ENCODE results near the gene NGDN. TPM values are rescaled to one million over a fixed set of nuclear protein-coding genes. Genes with fewer than 3 reads are reported as not detected.

The NGDN gene
- total RNA-seq, 1 experiment from 2014 or later = 42.0 TPM

DNA sequence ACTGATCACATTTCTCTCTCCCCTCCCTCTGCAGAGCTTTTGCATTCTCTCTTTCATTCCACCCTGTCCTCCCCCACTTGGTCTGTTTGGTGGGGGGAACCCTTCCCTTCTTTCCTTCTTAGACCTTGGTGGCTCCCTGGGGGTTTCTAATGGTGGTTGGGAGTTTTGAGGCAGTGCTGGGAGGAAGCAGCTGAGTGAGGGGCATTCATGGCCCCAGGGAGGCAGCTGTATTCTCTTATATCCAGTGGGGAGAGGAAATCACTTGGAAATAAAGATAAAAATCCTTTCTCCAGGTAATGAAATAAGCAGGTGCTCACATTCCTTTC, 13.3 kb downstream of the NGDN start:
- BruUV-seq (replicated peaks) = no TSS peak
- ATAC-seq = no peak
- POLR2A ChIA-PET = no interaction called here

GRCh38 chr14:23483236-23483854, 13.8 kb downstream of the NGDN start:
- Histone ChIP-seq H3K27ac (ENCODE audit: low read depth, low read length) (no peak overlapping the region), H4K20me1 (ENCODE audit: insufficient read depth) (no peaks in the 10 kb centered on the region), H3K4me1 (ENCODE audit: control insufficient read depth in 1 of 2, insufficient read depth in 2 of 2, low read length in 2 of 2) (no peaks in the 10 kb centered on the region), H2AFZ (ENCODE audit: low read depth, low read length, poor library complexity, severe bottlenecking) (no peak overlapping the region), H3K9me2 (ENCODE audit: insufficient read depth) (no peaks in the 10 kb centered on the region), H3K4me3 (replicated peaks in 1 of 2; ENCODE audit: low read depth in 1 of 2, low read length in 2 of 2) (no peak overlapping the region), H3K9me3 (ENCODE audit: control insufficient read depth in 1 of 2, insufficient read depth in 1 of 2, low read depth in 1 of 2, low read length in 2 of 2) (no peaks in the 10 kb centered on the region), H3K27me3 (ENCODE audit: insufficient read depth, low read length) (no peaks in the 10 kb centered on the region), H3K4me2 (ENCODE audit: low read length) (no peak overlapping the region), H3K36me3 (ENCODE audit: control insufficient read depth in 1 of 2, insufficient read depth in 2 of 2, low read length in 2 of 2) (peaks cover 8 to 15% of the 10 kb centered on the region in 2 experiments; a peak in 3 of 4 replicates), H3K79me2 (ENCODE audit: insufficient read depth, low read length) (0 out of 2 replicates have a peak, but pooled peaks cover 2% of the 10 kb centered on the region), H3K9ac (ENCODE audit: low read length) (no peak overlapping the region)
- ATAC-seq (peak; percentile 93), DNase-seq (ENCODE audit: low read depth, low spot score) (no peak)
- intact Hi-C loops (cut with micrococcal nuclease) = no loop called here
- RAD21 ChIA-PET (ENCODE audit: low non-redundant PET in 1 of 2, low total read pairs in 2 of 2, uncharacterized antibody in 2 of 2, unreplicated experiment in 2 of 2) = no interaction called here
- CTCF ChIA-PET = no interaction called here
- BruUV-seq (replicated peaks) = no TSS peak
- POLR2A ChIA-PET = no interaction called here
- TF ChIP-seq RAD21 (IDR thresholded peaks at IDR 0.05; ENCODE audit: low read depth) (peak; percentile 47), ZNF274 (IDR thresholded peaks at IDR 0.05; ENCODE audit: low read depth, low read length) (no peak), ELF1 (IDR thresholded peaks at IDR 0.05; ENCODE audit: borderline replicate concordance, low read depth) (no peak), JUND (IDR thresholded peaks at IDR 0.05) (no peak), POLR2AphosphoS5 (IDR thresholded peaks at IDR 0.05; ENCODE audit: low read depth, low read length) (no peak), ATF3 (IDR thresholded peaks at IDR 0.05) (no peak), ZFX (IDR thresholded peaks at IDR 0.05) (no peak), CEBPB (IDR thresholded peaks at IDR 0.05; ENCODE audit: low read depth) (no peak), SP1 (IDR thresholded peaks at IDR 0.05; ENCODE audit: low read depth) (no peak), YY1 (IDR thresholded peaks at IDR 0.05; ENCODE audit: extremely low read depth, insufficient replicate concordance, low read depth, low read length) (no peak), EZH2 (IDR thresholded peaks at IDR 0.05) (no peak), TCF7L2 (IDR thresholded peaks at IDR 0.05; ENCODE audit: borderline replicate concordance, extremely low read depth, insufficient read depth, insufficient read length) (no peak)
- TF ChIP-seq, protein P1, sequence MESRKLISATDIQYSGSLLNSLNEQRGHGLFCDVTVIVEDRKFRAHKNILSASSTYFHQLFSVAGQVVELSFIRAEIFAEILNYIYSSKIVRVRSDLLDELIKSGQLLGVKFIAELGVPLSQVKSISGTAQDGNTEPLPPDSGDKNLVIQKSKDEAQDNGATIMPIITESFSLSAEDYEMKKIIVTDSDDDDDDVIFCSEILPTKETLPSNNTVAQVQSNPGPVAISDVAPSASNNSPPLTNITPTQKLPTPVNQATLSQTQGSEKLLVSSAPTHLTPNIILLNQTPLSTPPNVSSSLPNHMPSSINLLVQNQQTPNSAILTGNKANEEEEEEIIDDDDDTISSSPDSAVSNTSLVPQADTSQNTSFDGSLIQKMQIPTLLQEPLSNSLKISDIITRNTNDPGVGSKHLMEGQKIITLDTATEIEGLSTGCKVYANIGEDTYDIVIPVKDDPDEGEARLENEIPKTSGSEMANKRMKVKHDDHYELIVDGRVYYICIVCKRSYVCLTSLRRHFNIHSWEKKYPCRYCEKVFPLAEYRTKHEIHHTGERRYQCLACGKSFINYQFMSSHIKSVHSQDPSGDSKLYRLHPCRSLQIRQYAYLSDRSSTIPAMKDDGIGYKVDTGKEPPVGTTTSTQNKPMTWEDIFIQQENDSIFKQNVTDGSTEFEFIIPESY (IDR thresholded peaks at IDR 0.05; ENCODE audit: extremely low read depth, insufficient replicate concordance, low read length) = no peak
- TF ChIP-seq, protein P2, sequence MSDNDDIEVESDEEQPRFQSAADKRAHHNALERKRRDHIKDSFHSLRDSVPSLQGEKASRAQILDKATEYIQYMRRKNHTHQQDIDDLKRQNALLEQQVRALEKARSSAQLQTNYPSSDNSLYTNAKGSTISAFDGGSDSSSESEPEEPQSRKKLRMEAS (IDR thresholded peaks at IDR 0.05) = no peak

More for the DNA sequence above, 13.3 kb downstream of the NGDN start:
- CTCF ChIA-PET = no interaction called here
- no peak overlapping the region for H3K4me2 ChIP-seq (ENCODE audit: low read length)
- no peaks in the 10 kb centered on the region for H3K4me1 ChIP-seq (ENCODE audit: control insufficient read depth in 1 of 2, insufficient read depth in 2 of 2, low read length in 2 of 2)
- 0 out of 2 replicates have a peak, but pooled peaks cover 2% of the 10 kb centered on the region for H3K79me2 ChIP-seq (ENCODE audit: insufficient read depth, low read length)
- H3K9me2 ChIP-seq (ENCODE audit: insufficient read depth) = no peaks in the 10 kb centered on the region
- H3K27ac ChIP-seq (ENCODE audit: low read depth, low read length) = no peak overlapping the region
- DNase-seq (ENCODE audit: low read depth, low spot score) = no peak
- H3K36me3 ChIP-seq (ENCODE audit: control insufficient read depth in 1 of 2, insufficient read depth in 2 of 2, low read length in 2 of 2) = peaks cover 5 to 19% of the 10 kb centered on the region in 2 experiments; a peak in 3 of 4 replicates
- RAD21 ChIA-PET (ENCODE audit: low non-redundant PET in 1 of 2, low total read pairs in 2 of 2, uncharacterized antibody in 2 of 2, unreplicated experiment in 2 of 2) = no interaction called here
- no peaks in the 10 kb centered on the region for H3K9me3 ChIP-seq (ENCODE audit: control insufficient read depth in 1 of 2, insufficient read depth in 1 of 2, low read depth in 1 of 2, low read length in 2 of 2)
- no peak overlapping the region for H2AFZ ChIP-seq (ENCODE audit: low read depth, low read length, poor library complexity, severe bottlenecking)
- no peaks in the 10 kb centered on the region for H3K27me3 ChIP-seq (ENCODE audit: insufficient read depth, low read length)
- H3K9ac ChIP-seq (ENCODE audit: low read length) = no peak overlapping the region
- H4K20me1 ChIP-seq (ENCODE audit: insufficient read depth) = no peaks in the 10 kb centered on the region
- intact Hi-C loops (cut with micrococcal nuclease) = no loop called here
- no peak overlapping the region for H3K4me3 ChIP-seq (replicated peaks in 1 of 2; ENCODE audit: low read depth in 1 of 2, low read length in 2 of 2)
- TF ChIP-seq EZH2phosphoT487 (IDR thresholded peaks at IDR 0.05; ENCODE audit: borderline replicate concordance) (no peak), ZNF274 (IDR thresholded peaks at IDR 0.05; ENCODE audit: low read depth, low read length) (no peak), CBX3 (IDR thresholded peaks at IDR 0.05; ENCODE audit: low read depth) (no peak), SP1 (IDR thresholded peaks at IDR 0.05; ENCODE audit: low read depth) (no peak), CEBPB (IDR thresholded peaks at IDR 0.05; ENCODE audit: low read depth) (no peak), YY1 (IDR thresholded peaks at IDR 0.05; ENCODE audit: extremely low read depth, insufficient replicate concordance, low read depth, low read length) (no peak)
- TF ChIP-seq, protein P2 (IDR thresholded peaks at IDR 0.05) = no peak

Data from HCT116 (cell line).